Prostate gland (tissue), 2 donors: ENCODE measurements around the gene MESP2. TPM values are rescaled to one million over a fixed set of nuclear protein-coding genes. Genes with fewer than 3 reads are reported as not detected.

Experiments used
- DNase-seq: peaks from one replicate; pipeline ENCODE4 v3.0.0-alpha.2; 2019; ENCODE audit warnings: low spot score
- H3K27ac ChIP-seq, 2 donors: fragments of 200-600 bp; sonication (generic); 2 replicates each; pipeline ENCODE4 v1.5.1; 2017 to 2019
- H3K27me3 ChIP-seq: fragments of 200-600 bp; sonication (generic); replicated peaks from 2 replicates; pipeline ENCODE4 v1.5.1; 2019; ENCODE audit not compliant: insufficient read depth
- H3K36me3 ChIP-seq, 2 donors: fragments of 200-600 bp; sonication (generic); 1 replicate in 1 of 2; 2 replicates in 1 of 2; pipeline versions ENCODE4 v1.5.1 to v1.8.1; 2017 to 2019
- H3K4me1 ChIP-seq: fragments of 200-600 bp; sonication (generic); replicated peaks from 2 replicates; pipeline ENCODE4 v1.5.1; 2019
- H3K4me3 ChIP-seq, 2 donors: fragments of 200-600 bp; sonication (generic); 2 replicates each; pipeline ENCODE4 v1.5.1; 2017 to 2019
- H3K9me3 ChIP-seq: fragments of 200-600 bp; sonication (generic); 2 replicates; pipeline ENCODE4 v1.5.1; 2017
- CTCF ChIP-seq, 4 experiments: fragments of 200-600 bp in 2 of 4; fragments of 450-650 bp in 2 of 4; sonication (generic) in 2 of 4; IDR thresholded peaks; 1 replicate in 3 of 4; 2 replicates in 1 of 4; pipeline ENCODE4 v1.5.1; 2016 to 2019; ENCODE audit warnings: antibody characterized with exemption in 4 of 4, mild to moderate bottlenecking in 2 of 4, moderate library complexity in 2 of 4
- POLR2A ChIP-seq: fragments of 450-650 bp; IDR thresholded peaks from one replicate; pipeline ENCODE4 v1.6.1; 2016; ENCODE audit warnings: antibody characterized with exemption, mild to moderate bottlenecking
- POLR2AphosphoS5 ChIP-seq: sonication (generic); formaldehyde crosslinking; IDR thresholded peaks from one replicate; pipeline ENCODE4 v1.6.1; 2017; ENCODE audit warnings: antibody characterized with exemption
- WGBS: methylation state at CpG from one replicate; pipeline ENCODE4 v1.1.5; 2018; 5-methylcytosine and 5-hydroxymethylcytosine counted together
- intact Hi-C: fragments of 100-400 bp; cut with DNase I; formaldehyde crosslinking; loops from one replicate; pipeline ENCODE4 v1.14.2; 2022
- total RNA-seq, 2 donors: library from RNA; depleted of rRNA; stranded (reverse); fragments of >200 nt; gene quantifications; one replicate each; pipeline ENCODE4 v1.1.0, GENCODE V29; 2016

The MESP2 gene
- total RNA-seq, 2 donors from 2014 or later = 1.4 TPM; not detected in 1

- Histone ChIP-seq H3K27ac (peak overlapping the region; percentile 83 to 92), H3K27me3 (no peaks in the 10 kb centered on the region), H3K4me1 (peaks cover 6% of the 10 kb centered on the region), H3K9me3 (no peaks in the 10 kb centered on the region), H3K4me3 (no peak overlapping the region), H3K36me3 (no peaks in the 10 kb centered on the region)
- intact Hi-C loops = no loop called here
- peak; percentile 54 for DNase-seq
- TF ChIP-seq CTCF (IDR thresholded peaks at IDR 0.05) (peak in 1 of 4 experiments; percentile 38), POLR2A (no peak), POLR2AphosphoS5 (no peak)
- 83% methylated on average over 8 of the region's 8 CpGs for WGBS
Observed at GRCh38 chr15:89758981-89759380, 17.2 kb upstream of the MESP2 start.

DNA sequence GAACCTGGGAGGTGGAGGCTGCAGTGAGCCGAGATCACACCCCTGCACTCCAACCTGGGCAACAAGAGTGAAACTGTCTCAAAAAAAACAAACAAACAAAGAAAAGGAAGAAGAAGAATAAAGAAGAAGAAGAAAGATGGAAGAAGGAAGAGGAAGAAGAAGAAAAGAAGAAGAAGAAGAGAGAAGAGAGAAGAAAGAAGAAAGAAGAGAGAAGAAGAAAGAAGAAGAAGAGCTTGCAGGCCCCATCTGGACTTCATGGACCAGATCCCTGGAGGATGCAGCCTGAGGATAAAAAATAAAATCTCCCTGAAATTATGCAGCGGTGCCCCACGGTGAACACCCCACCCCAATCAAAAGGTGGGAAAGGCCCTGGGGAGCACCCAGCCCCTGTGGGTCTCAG lies 16.3 kb upstream of the MESP2 start:
- Histone ChIP-seq H3K4me3 (no peak overlapping the region), H3K4me1 (peaks cover 6% of the 10 kb centered on the region), H3K27me3 (no peaks in the 10 kb centered on the region), H3K36me3 (no peaks in the 10 kb centered on the region), H3K27ac (peak overlapping the region; percentile 83 to 92), H3K9me3 (no peaks in the 10 kb centered on the region)
- WGBS = 85% methylated on average over 3 of the region's 3 CpGs
- no peak for DNase-seq
- TF ChIP-seq POLR2AphosphoS5 (no peak), CTCF (IDR thresholded peaks at IDR 0.05) (no peak), POLR2A (no peak)
- intact Hi-C loops = loop anchor here (2.0 to 10.0 kb wide), 2 partner anchors 115 to 315 kb away; no protein-coding TSS in a partner anchor

- H3K9me3 ChIP-seq = no peaks in the 10 kb centered on the region
- H3K4me1 ChIP-seq = peaks cover 6% of the 10 kb centered on the region
- H3K4me3 ChIP-seq = no peak overlapping the region
- no peaks in the 10 kb centered on the region for H3K27me3 ChIP-seq
- DNase-seq = peak; percentile 74
- H3K27ac ChIP-seq = peak overlapping the region; percentile 83 to 92
- intact Hi-C loops = loop anchor here (2.0 to 10.0 kb wide), 2 partner anchors 114 to 314 kb away; no protein-coding TSS in a partner anchor
- WGBS = 31% methylated on average over 16 of the region's 16 CpGs
- H3K36me3 ChIP-seq = no peaks in the 10 kb centered on the region
- peak; percentile 96 to 97 (median 96) for TF ChIP-seq CTCF (IDR thresholded peaks at IDR 0.05)
- peak; percentile 54 for TF ChIP-seq POLR2AphosphoS5
- TF ChIP-seq POLR2A = no peak
Observed at GRCh38 chr15:89760303-89761008, 15.7 kb upstream of the MESP2 start.

- DNase-seq = no peak
- no peaks in the 10 kb centered on the region for H3K9me3 ChIP-seq
- H3K4me1 ChIP-seq = peaks cover 6% of the 10 kb centered on the region
- no peaks in the 10 kb centered on the region for H3K36me3 ChIP-seq
- WGBS = 69% methylated on average over 18 of the region's 18 CpGs
- peak overlapping the region; percentile 83 to 92 for H3K27ac ChIP-seq
- TF ChIP-seq POLR2AphosphoS5 (no peak), CTCF (IDR thresholded peaks at IDR 0.05) (no peak), POLR2A (no peak)
- H3K4me3 ChIP-seq = no peak overlapping the region
- intact Hi-C loops = loop anchor here (2.0 to 10.0 kb wide), 2 partner anchors 114 to 314 kb away; no protein-coding TSS in a partner anchor
- no peaks in the 10 kb centered on the region for H3K27me3 ChIP-seq
Observed at GRCh38 chr15:89761009-89761831, 14.9 kb upstream of the MESP2 start.
